ENCODE results near the gene IRGC. TPM values are rescaled to one million over a fixed set of nuclear protein-coding genes. Genes with fewer than 3 reads are reported as not detected.

Gene IRGC
- total and polyA plus RNA-seq, 2 donors (not counting 3 experiments of a cell fraction or from before 2014, with no cell fraction given) = not detected

DNA sequence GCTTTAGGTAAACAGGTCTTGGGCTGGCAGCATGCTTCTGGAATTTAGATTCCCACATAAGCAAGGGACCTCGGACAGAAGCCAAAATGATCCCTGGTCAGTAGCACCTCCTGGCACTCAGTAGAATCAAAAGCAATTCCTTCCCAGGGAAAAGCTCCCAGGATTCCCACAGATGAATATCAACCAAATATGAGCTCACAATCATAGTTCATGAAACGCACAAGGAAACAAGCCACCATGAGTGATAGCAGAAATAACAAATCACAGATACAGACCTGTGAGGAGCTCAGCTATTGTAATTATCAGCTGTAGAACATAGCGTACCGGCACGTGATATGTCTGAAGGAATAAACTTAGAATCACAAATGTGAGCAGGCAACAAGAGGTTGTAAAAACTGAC is 24.1 kb upstream of the IRGC start:
- no peaks in the 10 kb centered on the region for H3K9me3 ChIP-seq (replicated peaks; ENCODE audit: control insufficient read depth, insufficient read depth, low read length)
- ChIA-PET CTCF (interaction anchor here (1.1 kb wide), 1 partner anchor 23 kb away, joined by 3 read pairs; no protein-coding TSS in a partner anchor), POLR2A (no interaction called here)
- no peaks in the 10 kb centered on the region for H3K79me2 ChIP-seq (ENCODE audit: control insufficient read depth, insufficient read depth, low read length)
- peaks cover 0 to 5% of the 10 kb centered on the region in 2 experiments for H3K27me3 ChIP-seq (ENCODE audit: control insufficient read depth in 2 of 2, insufficient read depth in 2 of 2, low read length in 2 of 2)
- TF ChIP-seq POLR2A (IDR thresholded peaks at IDR 0.05; ENCODE audit: low read depth, low read length) (no peak), MYC (IDR thresholded peaks at IDR 0.05; ENCODE audit: low read depth, low read length) (no peak), POLR2AphosphoS5 (IDR thresholded peaks at IDR 0.05; ENCODE audit: insufficient read depth, low read depth, low read length) (no peak), GATA2 (IDR thresholded peaks at IDR 0.05; ENCODE audit: insufficient read depth, insufficient read length, low read depth, low read length) (no peak)
- H3K4me2 ChIP-seq (ENCODE audit: insufficient read depth, low read length) = no peak overlapping the region
- H3K27ac ChIP-seq (ENCODE audit: insufficient read depth, low read depth, low read length) = no peak overlapping the region
- DNase-seq (ENCODE audit: low read depth, low spot score) (no peak), FAIRE-seq (no peak)
- no peak overlapping the region for H3K9ac ChIP-seq (replicated peaks; ENCODE audit: extremely low read depth, insufficient read depth, low read length)
- H3K9me1 ChIP-seq (replicated peaks; ENCODE audit: control insufficient read depth, extremely low read depth, insufficient read depth, low read length) = no peaks in the 10 kb centered on the region
- no TSS peak for BruUV-seq (replicated peaks)
- intact Hi-C loops (cut with micrococcal nuclease) (no loop called here), dilution Hi-C loops (cut with MboI; ENCODE audit: extremely low pct_ligation_motif_present, low sequenced_read_pairs) (no loop called here)
- no peaks in the 10 kb centered on the region for H4K20me1 ChIP-seq (replicated peaks; ENCODE audit: control insufficient read depth, extremely low read depth, insufficient read depth, low read length)
- H3K36me3 ChIP-seq (ENCODE audit: control insufficient read depth in 2 of 2, extremely low read depth in 1 of 2, insufficient read depth in 2 of 2, low read length in 2 of 2) = no peaks in the 10 kb centered on the region
- no peak overlapping the region for H3K4me3 ChIP-seq (replicated peaks in 1 of 3; ENCODE audit: insufficient read depth in 1 of 3, low read depth in 1 of 3, low read length in 3 of 3)
- H3K4me1 ChIP-seq (ENCODE audit: control insufficient read depth, extremely low read depth, insufficient read depth, low read length) = no peaks in the 10 kb centered on the region
- H2AFZ ChIP-seq (ENCODE audit: low read depth, low read length) = no peak overlapping the region

DNA sequence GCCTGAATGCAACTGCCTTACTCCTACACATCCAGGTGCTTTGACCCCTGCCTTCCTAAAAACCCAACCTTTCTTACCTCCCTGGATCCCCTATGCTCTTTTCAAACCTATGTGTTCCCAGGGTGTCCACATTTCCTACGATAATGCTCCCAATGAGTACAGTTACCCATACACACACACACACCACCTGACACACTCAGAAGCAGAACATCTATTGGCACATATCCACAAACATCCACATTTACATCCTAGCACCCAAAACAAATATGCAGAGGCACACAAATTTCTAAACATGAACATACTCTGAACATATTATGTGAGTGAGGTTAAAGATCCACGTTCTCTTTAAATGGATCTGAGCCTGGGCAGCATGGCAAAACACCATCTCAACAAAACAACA is 23.5 kb upstream of the IRGC start:
- Histone ChIP-seq H3K79me2 (ENCODE audit: control insufficient read depth, insufficient read depth, low read length) (no peaks in the 10 kb centered on the region), H2AFZ (ENCODE audit: low read depth, low read length) (no peak overlapping the region), H3K4me3 (replicated peaks in 1 of 3; ENCODE audit: insufficient read depth in 1 of 3, low read depth in 1 of 3, low read length in 3 of 3) (no peak overlapping the region), H3K9ac (replicated peaks; ENCODE audit: extremely low read depth, insufficient read depth, low read length) (no peak overlapping the region), H3K27me3 (ENCODE audit: control insufficient read depth in 2 of 2, insufficient read depth in 2 of 2, low read length in 2 of 2) (peaks cover 0 to 5% of the 10 kb centered on the region in 2 experiments), H3K4me2 (ENCODE audit: insufficient read depth, low read length) (no peak overlapping the region), H3K4me1 (ENCODE audit: control insufficient read depth, extremely low read depth, insufficient read depth, low read length) (no peaks in the 10 kb centered on the region), H3K9me3 (replicated peaks; ENCODE audit: control insufficient read depth, insufficient read depth, low read length) (no peaks in the 10 kb centered on the region), H3K36me3 (ENCODE audit: control insufficient read depth in 2 of 2, extremely low read depth in 1 of 2, insufficient read depth in 2 of 2, low read length in 2 of 2) (no peaks in the 10 kb centered on the region), H4K20me1 (replicated peaks; ENCODE audit: control insufficient read depth, extremely low read depth, insufficient read depth, low read length) (no peaks in the 10 kb centered on the region), H3K9me1 (replicated peaks; ENCODE audit: control insufficient read depth, extremely low read depth, insufficient read depth, low read length) (no peaks in the 10 kb centered on the region), H3K27ac (ENCODE audit: insufficient read depth, low read depth, low read length) (no peak overlapping the region)
- no peak for FAIRE-seq
- no peak for DNase-seq (ENCODE audit: low read depth, low spot score)
- BruUV-seq (replicated peaks) = no TSS peak
- intact Hi-C loops (cut with micrococcal nuclease) (no loop called here), dilution Hi-C loops (cut with MboI; ENCODE audit: extremely low pct_ligation_motif_present, low sequenced_read_pairs) (no loop called here)
- TF ChIP-seq FOS (IDR thresholded peaks at IDR 0.05; ENCODE audit: borderline replicate concordance, insufficient read depth, low read length) (no peak), POLR2AphosphoS5 (IDR thresholded peaks at IDR 0.05; ENCODE audit: insufficient read depth, low read depth, low read length) (no peak), MYC (IDR thresholded peaks at IDR 0.05; ENCODE audit: low read depth, low read length) (no peak), EZH2 (IDR thresholded peaks at IDR 0.05; ENCODE audit: borderline replicate concordance, low read depth, low read length, severe bottlenecking) (no peak)
- TF ChIP-seq, protein P1, sequence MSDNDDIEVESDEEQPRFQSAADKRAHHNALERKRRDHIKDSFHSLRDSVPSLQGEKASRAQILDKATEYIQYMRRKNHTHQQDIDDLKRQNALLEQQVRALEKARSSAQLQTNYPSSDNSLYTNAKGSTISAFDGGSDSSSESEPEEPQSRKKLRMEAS (IDR thresholded peaks at IDR 0.05; ENCODE audit: insufficient read depth, insufficient read length) = no peak
- TF ChIP-seq, protein P2, sequence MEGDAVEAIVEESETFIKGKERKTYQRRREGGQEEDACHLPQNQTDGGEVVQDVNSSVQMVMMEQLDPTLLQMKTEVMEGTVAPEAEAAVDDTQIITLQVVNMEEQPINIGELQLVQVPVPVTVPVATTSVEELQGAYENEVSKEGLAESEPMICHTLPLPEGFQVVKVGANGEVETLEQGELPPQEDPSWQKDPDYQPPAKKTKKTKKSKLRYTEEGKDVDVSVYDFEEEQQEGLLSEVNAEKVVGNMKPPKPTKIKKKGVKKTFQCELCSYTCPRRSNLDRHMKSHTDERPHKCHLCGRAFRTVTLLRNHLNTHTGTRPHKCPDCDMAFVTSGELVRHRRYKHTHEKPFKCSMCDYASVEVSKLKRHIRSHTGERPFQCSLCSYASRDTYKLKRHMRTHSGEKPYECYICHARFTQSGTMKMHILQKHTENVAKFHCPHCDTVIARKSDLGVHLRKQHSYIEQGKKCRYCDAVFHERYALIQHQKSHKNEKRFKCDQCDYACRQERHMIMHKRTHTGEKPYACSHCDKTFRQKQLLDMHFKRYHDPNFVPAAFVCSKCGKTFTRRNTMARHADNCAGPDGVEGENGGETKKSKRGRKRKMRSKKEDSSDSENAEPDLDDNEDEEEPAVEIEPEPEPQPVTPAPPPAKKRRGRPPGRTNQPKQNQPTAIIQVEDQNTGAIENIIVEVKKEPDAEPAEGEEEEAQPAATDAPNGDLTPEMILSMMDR (IDR thresholded peaks at IDR 0.05; ENCODE audit: extremely low read depth in 1 of 2, insufficient read depth in 1 of 2, low read depth in 1 of 2, low read length in 2 of 2) = no peak
- POLR2A ChIA-PET = no interaction called here
- CTCF ChIA-PET = interaction anchor here (1.1 kb wide), 1 partner anchor 24 kb away, joined by 3 read pairs; no protein-coding TSS in a partner anchor

Data from endothelial cell of umbilical vein (primary cell).